ENCODE results near the gene SNX32. TPM values are rescaled to one million over a fixed set of nuclear protein-coding genes. Genes with fewer than 3 reads are reported as not detected.

Gene SNX32
- polyA plus RNA-seq, 12 donors: 0.84 to 3.2 (median 1.2) TPM; not detected in 2

- no peak for DNase-seq
Observed at GRCh38 chr11:65899356-65900124, 65.8 kb downstream of the SNX32 start.

- DNase-seq: no peak
Observed at GRCh38 chr11:65900125-65900898, 66.5 kb downstream of the SNX32 start, which contains the start of gene FOSL1. Gene FOSL1, minus strand, starts transcription at chr11:65900388. Its CDS starts 49 bp downstream, at chr11:65900339.

GRCh38 chr11:65900899-65901180 is 67.1 kb downstream of the SNX32 start:
- DNase-seq: no peak

GRCh38 chr11:65903068-65903481 is 69.3 kb downstream of the SNX32 start:
- no peak for DNase-seq

Other genes starting within 250 kb of the SNX32 start
- 1 to 10 TPM in 5 of 12 donors, under 1 TPM in 5, not detected in 2; 0.27 to 1.8 (median 0.99) TPM for gene KCNK7, start 238.2 kb upstream of the SNX32 start, polyA plus RNA-seq (ENCODE audit: insufficient read length in 12 of 12)
- gene MAP3K11, start 219.7 kb upstream of the SNX32 start, polyA plus RNA-seq (ENCODE audit: insufficient read length in 12 of 12): 10 to 100 TPM in 11 of 12 donors, not detected in 1; 22.6 to 58.3 (median 27.6) TPM
- 100 to 1,000 TPM in 1 of 12 donors, 10 to 100 TPM in 10, 1 to 10 TPM in 1; 9.8 to 155 (median 15.6) TPM for gene PCNX3, start 218.2 kb upstream of the SNX32 start, polyA plus RNA-seq (ENCODE audit: insufficient read length in 12 of 12)
- gene SIPA1, start 195.9 kb upstream of the SNX32 start, polyA plus RNA-seq (ENCODE audit: insufficient read length in 12 of 12): 10 to 100 TPM in 11 of 12 donors, not detected in 1; 23.3 to 56.0 (median 33.6) TPM
- 10 to 100 TPM in 11 of 12 donors, not detected in 1; 34.7 to 75.7 (median 39.8) TPM for gene RELA, start 171.0 kb upstream of the SNX32 start, polyA plus RNA-seq (ENCODE audit: insufficient read length in 12 of 12)
- 10 to 100 TPM in 11 of 12 donors, not detected in 1; 28.8 to 51.0 (median 38.1) TPM for gene KAT5, start 121.7 kb upstream of the SNX32 start, polyA plus RNA-seq (ENCODE audit: insufficient read length in 12 of 12)
- 10 to 100 TPM in 11 of 12 donors, not detected in 1; 18.3 to 35.0 (median 22.9) TPM for gene RNASEH2C, start 113.2 kb upstream of the SNX32 start, polyA plus RNA-seq (ENCODE audit: insufficient read length in 12 of 12)
- 1 to 10 TPM in 11 of 12 donors, not detected in 1; 1.2 to 7.0 (median 1.8) TPM for gene AP5B1, start 53.0 kb upstream of the SNX32 start, polyA plus RNA-seq (ENCODE audit: insufficient read length in 12 of 12)
- 1 to 10 TPM in 3 of 12 donors, under 1 TPM in 4, not detected in 5; 0.07 to 8.2 (median 0.44) TPM for gene OVOL1, start 46.9 kb upstream of the SNX32 start, polyA plus RNA-seq (ENCODE audit: insufficient read length in 12 of 12)
- gene CFL1, start 24.2 kb downstream of the SNX32 start, polyA plus RNA-seq (ENCODE audit: insufficient read length in 12 of 12): 100 to 1,000 TPM in 11 of 12 donors, not detected in 1; 525 to 708 (median 574) TPM
- 10 to 100 TPM in 11 of 12 donors, not detected in 1; 35.4 to 63.0 (median 39.4) TPM for gene MUS81, start 26.5 kb downstream of the SNX32 start, polyA plus RNA-seq (ENCODE audit: insufficient read length in 12 of 12)
- 100 to 1,000 TPM in 5 of 12 donors, 10 to 100 TPM in 6, not detected in 1; 72.0 to 155 (median 92.2) TPM for gene EFEMP2, start 38.8 kb downstream of the SNX32 start, polyA plus RNA-seq (ENCODE audit: insufficient read length in 12 of 12)
- gene CTSW, start 45.9 kb downstream of the SNX32 start, polyA plus RNA-seq (ENCODE audit: insufficient read length in 12 of 12): 1 to 10 TPM in 4 of 12 donors, under 1 TPM in 6, not detected in 2; 0.32 to 5.3 (median 0.78) TPM
- 10 to 100 TPM in 11 of 12 donors, not detected in 1; 51.1 to 68.4 (median 60.3) TPM for gene FIBP, start 54.5 kb downstream of the SNX32 start, polyA plus RNA-seq (ENCODE audit: insufficient read length in 12 of 12)
- gene CCDC85B, start 56.7 kb downstream of the SNX32 start, polyA plus RNA-seq (ENCODE audit: insufficient read length in 12 of 12): 10 to 100 TPM in 8 of 12 donors, 1 to 10 TPM in 3, not detected in 1; 9.0 to 38.8 (median 10.5) TPM
- 1 to 10 TPM in 1 of 12 donors, under 1 TPM in 8, not detected in 3; 0.15 to 1.0 (median 0.24) TPM for gene FOSL1, start 66.4 kb downstream of the SNX32 start, polyA plus RNA-seq (ENCODE audit: insufficient read length in 12 of 12)
- 10 to 100 TPM in 11 of 12 donors, not detected in 1; 26.1 to 37.7 (median 30.8) TPM for gene C11orf68, start 85.1 kb downstream of the SNX32 start, polyA plus RNA-seq (ENCODE audit: insufficient read length in 12 of 12)
- 100 to 1,000 TPM in 1 of 12 donors, 10 to 100 TPM in 10, not detected in 1; 49.0 to 117 (median 65.8) TPM for gene DRAP1, start 85.5 kb downstream of the SNX32 start, polyA plus RNA-seq (ENCODE audit: insufficient read length in 12 of 12)
- under 1 TPM in 5 of 12 donors, not detected in 7; 0.10 to 0.21 (median 0.12) TPM for gene TSGA10IP, start 111.5 kb downstream of the SNX32 start, polyA plus RNA-seq (ENCODE audit: insufficient read length in 12 of 12)
- 10 to 100 TPM in 11 of 12 donors, not detected in 1; 30.3 to 66.7 (median 32.6) TPM for gene SART1, start 127.8 kb downstream of the SNX32 start, polyA plus RNA-seq (ENCODE audit: insufficient read length in 12 of 12)
- 10 to 100 TPM in 11 of 12 donors, not detected in 1; 13.9 to 21.6 (median 20.3) TPM for gene EIF1AD, start 168.2 kb downstream of the SNX32 start, polyA plus RNA-seq (ENCODE audit: insufficient read length in 12 of 12)
- gene BANF1, start 168.5 kb downstream of the SNX32 start, polyA plus RNA-seq (ENCODE audit: insufficient read length in 12 of 12): 100 to 1,000 TPM in 11 of 12 donors, not detected in 1; 207 to 438 (median 224) TPM
- 1 to 10 TPM in 1 of 12 donors, under 1 TPM in 2, not detected in 9; 0.66 to 2.2 (median 0.88) TPM for gene CST6, start 178.0 kb downstream of the SNX32 start, polyA plus RNA-seq (ENCODE audit: insufficient read length in 12 of 12)
- gene CATSPER1, start 192.5 kb downstream of the SNX32 start, polyA plus RNA-seq (ENCODE audit: insufficient read length in 12 of 12): under 1 TPM in 5 of 12 donors, not detected in 7; 0.08 to 0.57 (median 0.11) TPM
- 1 to 10 TPM in 1 of 12 donors, under 1 TPM in 8, not detected in 3; 0.24 to 1.1 (median 0.47) TPM for gene GAL3ST3, start 215.2 kb downstream of the SNX32 start, polyA plus RNA-seq (ENCODE audit: insufficient read length in 12 of 12)
- gene SF3B2, start 218.4 kb downstream of the SNX32 start, polyA plus RNA-seq (ENCODE audit: insufficient read length in 12 of 12): 100 to 1,000 TPM in 11 of 12 donors, not detected in 1; 120 to 210 (median 134) TPM
- 100 to 1,000 TPM in 1 of 12 donors, 10 to 100 TPM in 11; 29.9 to 128 (median 33.8) TPM for gene PACS1, start 236.3 kb downstream of the SNX32 start, polyA plus RNA-seq (ENCODE audit: insufficient read length in 12 of 12)

All from muscle of arm (tissue), 12 donors.